PFSK-1 (cell line): ENCODE measurements around the gene OPCML.

Experiments
- POLR2AphosphoS5 ChIP-seq: IDR thresholded peaks from 2 replicates; pipeline ENCODE4 v1.6.1; 2012; ENCODE audit warnings: low read depth, mild to moderate bottlenecking, control low read depth, low read length, moderate library complexity
- TF ChIP-seq, protein P1 (sequence below), 2 experiments: IDR thresholded peaks; 2 replicates each; pipeline versions ENCODE4 v1.6.1 to v1.8.0; 2011 to 2012; ENCODE audit warnings: low read depth in 2 of 2, low read length in 2 of 2, control low read depth in 1 of 2, inconsistent platforms in 1 of 2, mild to moderate bottlenecking in 1 of 2, moderate library complexity in 1 of 2; ENCODE audit not compliant: insufficient read depth in 1 of 2

- TF ChIP-seq POLR2AphosphoS5: no peak
- TF ChIP-seq, protein P1, sequence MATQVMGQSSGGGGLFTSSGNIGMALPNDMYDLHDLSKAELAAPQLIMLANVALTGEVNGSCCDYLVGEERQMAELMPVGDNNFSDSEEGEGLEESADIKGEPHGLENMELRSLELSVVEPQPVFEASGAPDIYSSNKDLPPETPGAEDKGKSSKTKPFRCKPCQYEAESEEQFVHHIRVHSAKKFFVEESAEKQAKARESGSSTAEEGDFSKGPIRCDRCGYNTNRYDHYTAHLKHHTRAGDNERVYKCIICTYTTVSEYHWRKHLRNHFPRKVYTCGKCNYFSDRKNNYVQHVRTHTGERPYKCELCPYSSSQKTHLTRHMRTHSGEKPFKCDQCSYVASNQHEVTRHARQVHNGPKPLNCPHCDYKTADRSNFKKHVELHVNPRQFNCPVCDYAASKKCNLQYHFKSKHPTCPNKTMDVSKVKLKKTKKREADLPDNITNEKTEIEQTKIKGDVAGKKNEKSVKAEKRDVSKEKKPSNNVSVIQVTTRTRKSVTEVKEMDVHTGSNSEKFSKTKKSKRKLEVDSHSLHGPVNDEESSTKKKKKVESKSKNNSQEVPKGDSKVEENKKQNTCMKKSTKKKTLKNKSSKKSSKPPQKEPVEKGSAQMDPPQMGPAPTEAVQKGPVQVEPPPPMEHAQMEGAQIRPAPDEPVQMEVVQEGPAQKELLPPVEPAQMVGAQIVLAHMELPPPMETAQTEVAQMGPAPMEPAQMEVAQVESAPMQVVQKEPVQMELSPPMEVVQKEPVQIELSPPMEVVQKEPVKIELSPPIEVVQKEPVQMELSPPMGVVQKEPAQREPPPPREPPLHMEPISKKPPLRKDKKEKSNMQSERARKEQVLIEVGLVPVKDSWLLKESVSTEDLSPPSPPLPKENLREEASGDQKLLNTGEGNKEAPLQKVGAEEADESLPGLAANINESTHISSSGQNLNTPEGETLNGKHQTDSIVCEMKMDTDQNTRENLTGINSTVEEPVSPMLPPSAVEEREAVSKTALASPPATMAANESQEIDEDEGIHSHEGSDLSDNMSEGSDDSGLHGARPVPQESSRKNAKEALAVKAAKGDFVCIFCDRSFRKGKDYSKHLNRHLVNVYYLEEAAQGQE (IDR thresholded peaks at IDR 0.05; ENCODE audit: insufficient read depth in 1 of 2, low read depth in 2 of 2, low read length in 2 of 2): no peak
Measured at GRCh38 chr11:133506023-133506422, 26.3 kb downstream of the OPCML start.
